GM23248 (cell line): ENCODE results near the gene CDYL.

Experiments used
- EZH2 ChIP-seq: fragments of 200-600 bp; sonication (generic); IDR thresholded peaks from 2 replicates; pipeline ENCODE4 v1.6.1; 2018; ENCODE audit warnings: antibody characterized with exemption, mild to moderate bottlenecking; ENCODE audit not compliant: insufficient read depth, poor library complexity, severe bottlenecking
- EZH2phosphoT487 ChIP-seq: fragments of 200-600 bp; sonication (generic); IDR thresholded peaks from 2 replicates; pipeline ENCODE4 v1.6.1; 2018; ENCODE audit warnings: antibody characterized with exemption, moderate library complexity, mild to moderate bottlenecking, low read depth; ENCODE audit not compliant: insufficient read depth

- TF ChIP-seq EZH2phosphoT487 (no peak), EZH2 (no peak)
Measured at GRCh38 chr6:4912559-4912958, 136.4 kb downstream of the CDYL start.
